GM15510 (cell line): ENCODE data around the gene CBLL2.

Experiments
- POLR2A ChIP-seq: IDR thresholded peaks from 3 replicates; pipeline ENCODE4 v1.6.1; 2011; ENCODE audit warnings: borderline replicate concordance; ENCODE audit not compliant: insufficient read length; ENCODE audit errors: extremely low read depth

The CBLL2 gene

DNA sequence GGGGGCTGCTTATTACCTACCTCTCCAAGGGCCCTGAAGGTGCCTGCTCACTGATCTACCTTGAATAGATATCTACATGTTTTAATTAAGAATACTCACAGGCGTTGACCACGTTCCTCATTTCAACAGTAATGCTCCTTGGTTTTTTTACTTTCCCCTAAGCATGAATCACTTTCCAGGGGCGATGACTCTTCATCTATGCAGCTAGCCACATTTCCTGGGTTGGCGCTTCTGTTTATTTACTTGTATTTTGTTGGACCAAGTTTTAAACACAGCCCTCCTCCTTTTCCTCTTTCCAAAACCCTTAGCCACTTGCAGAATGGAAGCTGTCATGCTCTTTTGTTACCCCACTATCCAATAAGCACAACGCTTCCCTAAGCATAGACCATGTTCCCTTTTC, 50.8 kb downstream of the CBLL2 start:
- TF ChIP-seq POLR2A, result no peak
